Liver (tissue), 9 donors: Measurements from ENCODE around the gene ATP6V1A. TPM values are rescaled to one million over a fixed set of nuclear protein-coding genes. Genes with fewer than 3 reads are reported as not detected.

Experiments
- DNase-seq: peaks from one replicate; pipeline ENCODE4 v3.0.0-alpha.2; 2017; ENCODE audit warnings: low spot score
- H3K27ac ChIP-seq, 2 donors: one replicate each; pipeline ENCODE4 v1.7.0; 2013; ENCODE audit warnings: inconsistent platforms in 2 of 2, low read length in 2 of 2, control low read depth in 1 of 2, low read depth in 1 of 2, mild to moderate bottlenecking in 1 of 2
- H3K27me3 ChIP-seq, 4 donors: one replicate each; pipeline versions ENCODE4 v1.6.1 to v1.7.0; 2013; ENCODE audit warnings: low read length in 3 of 4, inconsistent platforms in 1 of 4, mild to moderate bottlenecking in 1 of 4, moderate library complexity in 1 of 4; ENCODE audit not compliant: control insufficient read depth in 4 of 4, insufficient read depth in 4 of 4
- H3K36me3 ChIP-seq, 4 donors: one replicate each; pipeline versions ENCODE4 v1.6.1 to v1.7.0; 2013; ENCODE audit warnings: low read length in 3 of 4, mild to moderate bottlenecking in 3 of 4, low read depth in 1 of 4, moderate library complexity in 1 of 4; ENCODE audit not compliant: control insufficient read depth in 4 of 4, insufficient read depth in 3 of 4
- H3K4me1 ChIP-seq, 4 donors: one replicate each; pipeline versions ENCODE4 v1.6.1 to v1.7.0; 2013; ENCODE audit warnings: low read length in 3 of 4, mild to moderate bottlenecking in 3 of 4, moderate library complexity in 1 of 4; ENCODE audit not compliant: control insufficient read depth in 4 of 4, insufficient read depth in 4 of 4
- H3K4me3 ChIP-seq, 3 donors: one replicate each; pipeline versions ENCODE4 v1.6.1 to v1.7.0; 2013; ENCODE audit warnings: low read length in 3 of 3, control low read depth in 1 of 3, low read depth in 1 of 3, mild to moderate bottlenecking in 1 of 3
- H3K9ac ChIP-seq, 2 donors: one replicate each; pipeline ENCODE4 v1.7.0; 2013; ENCODE audit warnings: low read length in 2 of 2, mild to moderate bottlenecking in 2 of 2, moderate library complexity in 2 of 2, control low read depth in 1 of 2, low read depth in 1 of 2
- H3K9me3 ChIP-seq, 4 donors: one replicate each; pipeline versions ENCODE4 v1.6.1 to v1.7.0; 2013; ENCODE audit warnings: low read length in 3 of 4; ENCODE audit not compliant: control insufficient read depth in 4 of 4
- EGR1 ChIP-seq, 2 donors: IDR thresholded peaks; 2 replicates each; pipeline ENCODE4 v1.6.1; 2016 to 2018; ENCODE audit warnings: antibody characterized with exemption in 2 of 2, low read depth in 2 of 2
- FOXA1 ChIP-seq: IDR thresholded peaks from 2 replicates; pipeline ENCODE4 v1.6.1; 2016; ENCODE audit warnings: antibody characterized with exemption
- FOXA2 ChIP-seq: IDR thresholded peaks from 2 replicates; pipeline ENCODE4 v1.6.1; 2016; ENCODE audit warnings: antibody characterized with exemption
- GABPA ChIP-seq, 2 donors: IDR thresholded peaks in 1 of 2; conservative IDR thresholded peaks in 1 of 2; 2 replicates each; pipeline ENCODE4 v1.6.1; 2016; ENCODE audit warnings: antibody characterized with exemption in 2 of 2, mild to moderate bottlenecking in 1 of 2, moderate library complexity in 1 of 2
- HNF4A ChIP-seq, 2 donors: conservative IDR thresholded peaks; 2 replicates each; pipeline ENCODE4 v1.6.1; 2016; ENCODE audit warnings: antibody characterized with exemption in 2 of 2, mild to moderate bottlenecking in 2 of 2
- HNF4G ChIP-seq: IDR thresholded peaks from 2 replicates; pipeline ENCODE4 v1.6.1; 2016; ENCODE audit warnings: antibody characterized with exemption
- JUND ChIP-seq, 2 donors: IDR thresholded peaks; 2 replicates each; pipeline ENCODE4 v1.6.1; 2016; ENCODE audit warnings: antibody characterized with exemption in 2 of 2
- NR2F2 ChIP-seq: IDR thresholded peaks from 2 replicates; pipeline ENCODE4 v1.6.1; 2016; ENCODE audit warnings: antibody characterized with exemption
- RAD21 ChIP-seq, 2 donors: IDR thresholded peaks; 2 replicates each; pipeline ENCODE4 v1.6.1; 2016; ENCODE audit warnings: antibody characterized with exemption in 2 of 2, mild to moderate bottlenecking in 2 of 2
- RXRA ChIP-seq, 2 donors: IDR thresholded peaks; 2 replicates each; pipeline ENCODE4 v1.6.1; 2017 to 2018; ENCODE audit warnings: antibody characterized with exemption in 2 of 2, mild to moderate bottlenecking in 1 of 2
- SP1 ChIP-seq: IDR thresholded peaks from 2 replicates; pipeline ENCODE4 v1.6.1; 2018; ENCODE audit warnings: antibody characterized with exemption, mild to moderate bottlenecking
- TAF1 ChIP-seq: conservative IDR thresholded peaks from 2 replicates; pipeline ENCODE4 v1.6.1; 2016; ENCODE audit warnings: antibody characterized with exemption, mild to moderate bottlenecking
- YY1 ChIP-seq: IDR thresholded peaks from 2 replicates; pipeline ENCODE4 v1.6.1; 2016; ENCODE audit warnings: antibody characterized with exemption, mild to moderate bottlenecking
- WGBS: extraction: QIAGEN DNeasy Blood & Tissue Kit; methylation state at CpG from one replicate; pipeline ENCODE4 v1.1.7; 2013; 5-methylcytosine and 5-hydroxymethylcytosine counted together
- polyA plus RNA-seq, 2 donors: library from polyadenylated mRNA; stranded (reverse) in 1 of 2; unstranded in 1 of 2; fragments of 200-250 nt in 1 of 2; fragments of >200 nt in 1 of 2; fragmentation: Nextera tagmentation in 1 of 2; extraction: Ambion mirVana in 1 of 2; gene quantifications; one replicate each; pipeline versions ENCODE4 v1.2.1 to v1.2.3, GENCODE V29; 2013 to 2015
- total RNA-seq, 2 donors: library from RNA; depleted of rRNA; stranded (reverse); fragments of >200 nt; gene quantifications; one replicate each; pipeline ENCODE4 v1.2.3, GENCODE V29; 2014
- TF ChIP-seq, protein P1 (sequence below): IDR thresholded peaks from 2 replicates; pipeline ENCODE4 v1.6.1; 2016; ENCODE audit warnings: antibody characterized with exemption
- TF ChIP-seq, protein P2 (sequence below): IDR thresholded peaks from 2 replicates; pipeline ENCODE4 v1.6.1; 2016; ENCODE audit warnings: antibody characterized with exemption
- TF ChIP-seq, protein P3 (sequence below): IDR thresholded peaks from 2 replicates; pipeline ENCODE4 v1.6.1; 2016; ENCODE audit warnings: antibody characterized with exemption
- TF ChIP-seq, protein P4 (sequence below): fragments of 150-350 bp; IDR thresholded peaks from 2 replicates; pipeline ENCODE4 v1.5.1; 2017; ENCODE audit warnings: improper control_type of control experiment, low read depth, low read length; ENCODE audit not compliant: missing input control
- donor health status: healthy.
- donor health status: healthy.
- donor health status: healthy.
- donor health status: healthy.
- donor health status: healthy.

The ATP6V1A gene
- total and polyA plus RNA-seq, 4 donors, result 15.2 to 53.2 (median 42.7) TPM

DNA sequence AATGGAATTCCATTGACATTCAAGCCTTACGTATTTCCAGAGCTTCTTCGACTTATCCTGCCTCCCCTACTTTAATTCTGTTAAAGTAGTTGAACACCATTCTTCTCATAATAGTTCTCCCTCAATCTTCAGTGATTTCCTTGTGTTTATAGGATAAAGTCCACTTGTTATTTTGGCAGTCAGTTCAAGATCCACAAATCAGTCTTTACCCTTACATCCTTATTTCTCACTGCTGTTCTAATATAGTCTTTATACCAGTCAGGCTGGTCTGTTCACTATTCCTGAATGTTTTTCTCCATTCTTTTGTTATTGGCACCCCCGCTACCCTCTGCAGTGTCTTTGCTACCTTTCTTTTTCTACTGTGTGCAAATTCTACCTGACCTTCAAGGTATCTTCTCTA lies 29.7 kb downstream of the ATP6V1A start (continued):
- TF ChIP-seq, protein P1, sequence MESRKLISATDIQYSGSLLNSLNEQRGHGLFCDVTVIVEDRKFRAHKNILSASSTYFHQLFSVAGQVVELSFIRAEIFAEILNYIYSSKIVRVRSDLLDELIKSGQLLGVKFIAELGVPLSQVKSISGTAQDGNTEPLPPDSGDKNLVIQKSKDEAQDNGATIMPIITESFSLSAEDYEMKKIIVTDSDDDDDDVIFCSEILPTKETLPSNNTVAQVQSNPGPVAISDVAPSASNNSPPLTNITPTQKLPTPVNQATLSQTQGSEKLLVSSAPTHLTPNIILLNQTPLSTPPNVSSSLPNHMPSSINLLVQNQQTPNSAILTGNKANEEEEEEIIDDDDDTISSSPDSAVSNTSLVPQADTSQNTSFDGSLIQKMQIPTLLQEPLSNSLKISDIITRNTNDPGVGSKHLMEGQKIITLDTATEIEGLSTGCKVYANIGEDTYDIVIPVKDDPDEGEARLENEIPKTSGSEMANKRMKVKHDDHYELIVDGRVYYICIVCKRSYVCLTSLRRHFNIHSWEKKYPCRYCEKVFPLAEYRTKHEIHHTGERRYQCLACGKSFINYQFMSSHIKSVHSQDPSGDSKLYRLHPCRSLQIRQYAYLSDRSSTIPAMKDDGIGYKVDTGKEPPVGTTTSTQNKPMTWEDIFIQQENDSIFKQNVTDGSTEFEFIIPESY, result no peak
- no peak for TF ChIP-seq YY1

DNA sequence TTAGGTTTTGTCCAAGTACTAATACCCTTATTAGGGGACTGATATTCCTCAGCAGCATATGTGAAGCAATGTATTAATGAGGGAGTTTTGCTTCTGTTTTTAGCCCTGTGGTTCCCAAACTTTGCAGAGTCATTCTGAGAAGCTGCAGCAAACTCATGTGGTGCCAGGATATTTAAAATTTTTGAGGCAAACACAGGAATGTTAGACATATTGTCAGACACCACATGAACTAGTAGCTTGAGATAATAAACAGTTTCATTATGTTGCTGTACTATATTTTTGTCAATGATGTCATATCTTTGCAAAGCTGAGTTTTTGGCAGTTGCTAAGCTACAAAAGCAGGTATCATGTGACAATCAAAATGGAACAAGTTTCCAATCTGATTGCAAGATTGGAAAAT lies 36.6 kb downstream of the ATP6V1A start:
- H3K27ac ChIP-seq, result no peak overlapping the region
- DNase-seq, result no peak
- no peaks in the 10 kb centered on the region for H3K4me1 ChIP-seq
- H3K27me3 ChIP-seq, result no peaks in the 10 kb centered on the region
- no peaks in the 10 kb centered on the region for H3K9me3 ChIP-seq
- no peak overlapping the region for H3K9ac ChIP-seq
- H3K36me3 ChIP-seq, result peaks cover 6 to 13% (median 8%) of the 10 kb centered on the region in 4 donors
- TF ChIP-seq, protein P2, sequence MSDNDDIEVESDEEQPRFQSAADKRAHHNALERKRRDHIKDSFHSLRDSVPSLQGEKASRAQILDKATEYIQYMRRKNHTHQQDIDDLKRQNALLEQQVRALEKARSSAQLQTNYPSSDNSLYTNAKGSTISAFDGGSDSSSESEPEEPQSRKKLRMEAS, result no peak
- no peak overlapping the region for H3K4me3 ChIP-seq

DNA sequence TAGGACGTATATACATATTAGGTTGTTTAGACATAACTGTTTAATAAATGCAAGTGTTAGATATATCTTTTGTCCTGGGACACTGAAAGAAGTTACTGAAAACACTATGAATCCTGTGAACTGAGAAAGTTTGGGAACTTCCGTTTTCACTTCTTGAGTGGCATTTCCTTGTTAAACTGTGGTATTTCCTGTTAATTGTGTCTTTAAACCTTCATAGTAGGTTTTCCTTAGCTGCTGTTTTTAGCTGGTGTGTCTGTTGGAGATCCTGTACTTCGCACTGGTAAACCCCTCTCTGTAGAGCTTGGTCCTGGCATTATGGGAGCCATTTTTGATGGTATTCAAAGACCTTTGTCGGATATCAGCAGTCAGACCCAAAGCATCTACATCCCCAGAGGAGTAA lies 37.1 kb downstream of the ATP6V1A start:
- no peaks in the 10 kb centered on the region for H3K9me3 ChIP-seq
- H3K4me1 ChIP-seq, result no peaks in the 10 kb centered on the region
- DNase-seq, result no peak
- H3K4me3 ChIP-seq, result no peak overlapping the region
- H3K36me3 ChIP-seq, result peaks cover 7 to 14% (median 10%) of the 10 kb centered on the region in 4 donors
- TF ChIP-seq TAF1 (no peak), FOXA1 (no peak), HNF4A (conservative IDR thresholded peaks at IDR 0.05) (no peak), RXRA (IDR thresholded peaks at IDR 0.05) (no peak), GABPA (IDR thresholded peaks at IDR 0.05 in 1 of 2, conservative IDR thresholded peaks at IDR 0.05 in 1 of 2) (no peak)
- no peak overlapping the region for H3K9ac ChIP-seq
- no peaks in the 10 kb centered on the region for H3K27me3 ChIP-seq
- peak overlapping the region in 1 of 2 donors; percentile 31 for H3K27ac ChIP-seq
- WGBS, result 76% methylated on average over 4 of the region's 4 CpGs

DNA sequence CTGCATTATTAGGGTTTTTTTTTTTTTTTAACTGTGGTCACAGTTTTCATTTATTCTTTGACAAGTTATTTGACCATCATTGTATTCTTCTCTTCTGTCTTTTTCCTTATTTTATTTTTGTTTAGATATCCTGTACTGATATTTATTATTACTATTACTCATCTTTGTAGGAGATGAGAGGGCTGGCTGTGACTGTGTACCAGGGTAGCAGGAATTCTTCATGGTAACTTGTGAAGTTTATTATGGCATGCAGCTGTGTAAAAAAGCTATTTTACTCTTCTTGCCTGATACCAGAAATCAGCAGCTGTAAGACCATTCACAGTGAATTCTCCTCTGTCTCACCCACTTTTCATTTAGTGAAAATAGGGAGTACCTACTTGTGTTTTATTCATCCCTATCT lies 44.5 kb downstream of the ATP6V1A start:
- no peak overlapping the region for H3K9ac ChIP-seq
- no peaks in the 10 kb centered on the region for H3K9me3 ChIP-seq
- DNase-seq, result no peak
- no peaks in the 10 kb centered on the region for H3K4me1 ChIP-seq
- H3K4me3 ChIP-seq, result no peak overlapping the region
- peaks cover 7 to 32% (median 27%) of the 10 kb centered on the region in 4 donors for H3K36me3 ChIP-seq
- no peaks in the 10 kb centered on the region for H3K27me3 ChIP-seq
- no peak overlapping the region for H3K27ac ChIP-seq
- no peak for TF ChIP-seq GABPA (IDR thresholded peaks at IDR 0.05 in 1 of 2, conservative IDR thresholded peaks at IDR 0.05 in 1 of 2)
- TF ChIP-seq, protein P2, result no peak
- no peak for TF ChIP-seq JUND (IDR thresholded peaks at IDR 0.05)
- TF ChIP-seq, protein P3, sequence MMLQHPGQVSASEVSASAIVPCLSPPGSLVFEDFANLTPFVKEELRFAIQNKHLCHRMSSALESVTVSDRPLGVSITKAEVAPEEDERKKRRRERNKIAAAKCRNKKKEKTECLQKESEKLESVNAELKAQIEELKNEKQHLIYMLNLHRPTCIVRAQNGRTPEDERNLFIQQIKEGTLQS, result no peak
- TF ChIP-seq, protein P4, sequence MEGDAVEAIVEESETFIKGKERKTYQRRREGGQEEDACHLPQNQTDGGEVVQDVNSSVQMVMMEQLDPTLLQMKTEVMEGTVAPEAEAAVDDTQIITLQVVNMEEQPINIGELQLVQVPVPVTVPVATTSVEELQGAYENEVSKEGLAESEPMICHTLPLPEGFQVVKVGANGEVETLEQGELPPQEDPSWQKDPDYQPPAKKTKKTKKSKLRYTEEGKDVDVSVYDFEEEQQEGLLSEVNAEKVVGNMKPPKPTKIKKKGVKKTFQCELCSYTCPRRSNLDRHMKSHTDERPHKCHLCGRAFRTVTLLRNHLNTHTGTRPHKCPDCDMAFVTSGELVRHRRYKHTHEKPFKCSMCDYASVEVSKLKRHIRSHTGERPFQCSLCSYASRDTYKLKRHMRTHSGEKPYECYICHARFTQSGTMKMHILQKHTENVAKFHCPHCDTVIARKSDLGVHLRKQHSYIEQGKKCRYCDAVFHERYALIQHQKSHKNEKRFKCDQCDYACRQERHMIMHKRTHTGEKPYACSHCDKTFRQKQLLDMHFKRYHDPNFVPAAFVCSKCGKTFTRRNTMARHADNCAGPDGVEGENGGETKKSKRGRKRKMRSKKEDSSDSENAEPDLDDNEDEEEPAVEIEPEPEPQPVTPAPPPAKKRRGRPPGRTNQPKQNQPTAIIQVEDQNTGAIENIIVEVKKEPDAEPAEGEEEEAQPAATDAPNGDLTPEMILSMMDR, result no peak
- TF ChIP-seq, protein P1, result no peak
- no peak for TF ChIP-seq FOXA2
- no peak for TF ChIP-seq RXRA (IDR thresholded peaks at IDR 0.05)
- no peak for TF ChIP-seq SP1
- no peak for TF ChIP-seq EGR1 (IDR thresholded peaks at IDR 0.05; ENCODE audit: low read depth in 2 of 2)
- TF ChIP-seq RAD21 (IDR thresholded peaks at IDR 0.05), result no peak
- no peak for TF ChIP-seq HNF4G
- TF ChIP-seq NR2F2, result no peak
- TF ChIP-seq HNF4A (conservative IDR thresholded peaks at IDR 0.05), result no peak
- TF ChIP-seq YY1, result no peak
- no peak for TF ChIP-seq TAF1
- TF ChIP-seq FOXA1, result no peak
